ENCODE measurements around the gene JAK1. TPM values are rescaled to one million over a fixed set of nuclear protein-coding genes. Genes with fewer than 3 reads are reported as not detected.

JAK1 gene
- total and polyA plus RNA-seq, 2 donors (not counting 3 experiments of a cell fraction or from before 2014, with no cell fraction given) = 68.8 to 177 TPM

GRCh38 chr1:64940025-64940424, 26.3 kb downstream of the JAK1 start:
- H3K9me3 ChIP-seq (replicated peaks; ENCODE audit: control insufficient read depth, insufficient read depth, low read length) = no peaks in the 10 kb centered on the region
- intact Hi-C loops (cut with micrococcal nuclease) (no loop called here), dilution Hi-C loops (cut with MboI; ENCODE audit: extremely low pct_ligation_motif_present, low sequenced_read_pairs) (no loop called here)
- no peak overlapping the region for H3K4me2 ChIP-seq (ENCODE audit: insufficient read depth, low read length)
- DNase-seq (ENCODE audit: low read depth, low spot score) (peak; percentile 27), FAIRE-seq (peak; percentile 67)
- peaks cover 8% of the 10 kb centered on the region for H4K20me1 ChIP-seq (replicated peaks; ENCODE audit: control insufficient read depth, extremely low read depth, insufficient read depth, low read length)
- H3K4me1 ChIP-seq (ENCODE audit: control insufficient read depth, extremely low read depth, insufficient read depth, low read length) = no peaks in the 10 kb centered on the region
- no peak overlapping the region for H3K4me3 ChIP-seq (replicated peaks in 1 of 3; ENCODE audit: insufficient read depth in 1 of 3, low read depth in 1 of 3, low read length in 3 of 3)
- ChIA-PET POLR2A (no interaction called here), CTCF (interaction anchor here (1.1 to 2.4 kb wide), 3 partner anchors 10 to 23 kb away, joined by 3 to 8 read pairs (median 4); no protein-coding TSS in a partner anchor)
- no peaks in the 10 kb centered on the region for H3K27me3 ChIP-seq (ENCODE audit: control insufficient read depth in 2 of 2, insufficient read depth in 2 of 2, low read length in 2 of 2)
- H3K9ac ChIP-seq (replicated peaks; ENCODE audit: extremely low read depth, insufficient read depth, low read length) = no peak overlapping the region
- H3K79me2 ChIP-seq (ENCODE audit: control insufficient read depth, insufficient read depth, low read length) = peaks cover 89% of the 10 kb centered on the region
- TF ChIP-seq CTCF (IDR thresholded peaks at IDR 0.05; ENCODE audit: extremely low read depth in 1 of 2, insufficient read depth in 1 of 2, low read depth in 1 of 2, low read length in 2 of 2) = no peak
- BruUV-seq (replicated peaks) = no TSS peak
- H3K9me1 ChIP-seq (replicated peaks; ENCODE audit: control insufficient read depth, extremely low read depth, insufficient read depth, low read length) = no peaks in the 10 kb centered on the region
- H3K27ac ChIP-seq (ENCODE audit: insufficient read depth, low read depth, low read length) = no peak overlapping the region
- no peak overlapping the region for H2AFZ ChIP-seq (ENCODE audit: low read depth, low read length)
- H3K36me3 ChIP-seq (ENCODE audit: control insufficient read depth in 2 of 2, extremely low read depth in 1 of 2, insufficient read depth in 2 of 2, low read length in 2 of 2) = no peaks in the 10 kb centered on the region

- DNase-seq (ENCODE audit: low read depth, low spot score) = no peak
- Histone ChIP-seq H4K20me1 (replicated peaks; ENCODE audit: control insufficient read depth, extremely low read depth, insufficient read depth, low read length) (peaks cover 8% of the 10 kb centered on the region), H2AFZ (ENCODE audit: low read depth, low read length) (no peak overlapping the region), H3K9me1 (replicated peaks; ENCODE audit: control insufficient read depth, extremely low read depth, insufficient read depth, low read length) (no peaks in the 10 kb centered on the region), H3K79me2 (ENCODE audit: control insufficient read depth, insufficient read depth, low read length) (peaks cover 90% of the 10 kb centered on the region), H3K4me2 (ENCODE audit: insufficient read depth, low read length) (no peak overlapping the region), H3K9me3 (replicated peaks; ENCODE audit: control insufficient read depth, insufficient read depth, low read length) (no peaks in the 10 kb centered on the region), H3K9ac (replicated peaks; ENCODE audit: extremely low read depth, insufficient read depth, low read length) (no peak overlapping the region), H3K27ac (ENCODE audit: insufficient read depth, low read depth, low read length) (no peak overlapping the region), H3K36me3 (ENCODE audit: control insufficient read depth in 2 of 2, extremely low read depth in 1 of 2, insufficient read depth in 2 of 2, low read length in 2 of 2) (no peaks in the 10 kb centered on the region), H3K4me3 (replicated peaks in 1 of 3; ENCODE audit: insufficient read depth in 1 of 3, low read depth in 1 of 3, low read length in 3 of 3) (no peak overlapping the region), H3K4me1 (ENCODE audit: control insufficient read depth, extremely low read depth, insufficient read depth, low read length) (peaks cover 10% of the 10 kb centered on the region), H3K27me3 (ENCODE audit: control insufficient read depth in 2 of 2, insufficient read depth in 2 of 2, low read length in 2 of 2) (no peaks in the 10 kb centered on the region)
- ChIA-PET POLR2A (no interaction called here), CTCF (interaction anchor here (2.4 kb wide), 1 partner anchor 11 kb away, joined by 8 read pairs; no protein-coding TSS in a partner anchor)
- BruUV-seq (replicated peaks) = no TSS peak
- intact Hi-C loops (cut with micrococcal nuclease) (no loop called here), dilution Hi-C loops (cut with MboI; ENCODE audit: extremely low pct_ligation_motif_present, low sequenced_read_pairs) (no loop called here)
- TF ChIP-seq GATA2 (IDR thresholded peaks at IDR 0.05; ENCODE audit: insufficient read depth, insufficient read length, low read depth, low read length) (no peak), CTCF (IDR thresholded peaks at IDR 0.05; ENCODE audit: extremely low read depth in 1 of 2, insufficient read depth in 1 of 2, low read depth in 1 of 2, low read length in 2 of 2) (no peak), POLR2A (IDR thresholded peaks at IDR 0.05; ENCODE audit: low read depth, low read length) (no peak)
- no peak for FAIRE-seq
Measured at GRCh38 chr1:64938991-64939390, 27.4 kb downstream of the JAK1 start.

All from endothelial cell of umbilical vein (primary cell).